ENCODE data around the gene CD244.

CD244 gene

DNA sequence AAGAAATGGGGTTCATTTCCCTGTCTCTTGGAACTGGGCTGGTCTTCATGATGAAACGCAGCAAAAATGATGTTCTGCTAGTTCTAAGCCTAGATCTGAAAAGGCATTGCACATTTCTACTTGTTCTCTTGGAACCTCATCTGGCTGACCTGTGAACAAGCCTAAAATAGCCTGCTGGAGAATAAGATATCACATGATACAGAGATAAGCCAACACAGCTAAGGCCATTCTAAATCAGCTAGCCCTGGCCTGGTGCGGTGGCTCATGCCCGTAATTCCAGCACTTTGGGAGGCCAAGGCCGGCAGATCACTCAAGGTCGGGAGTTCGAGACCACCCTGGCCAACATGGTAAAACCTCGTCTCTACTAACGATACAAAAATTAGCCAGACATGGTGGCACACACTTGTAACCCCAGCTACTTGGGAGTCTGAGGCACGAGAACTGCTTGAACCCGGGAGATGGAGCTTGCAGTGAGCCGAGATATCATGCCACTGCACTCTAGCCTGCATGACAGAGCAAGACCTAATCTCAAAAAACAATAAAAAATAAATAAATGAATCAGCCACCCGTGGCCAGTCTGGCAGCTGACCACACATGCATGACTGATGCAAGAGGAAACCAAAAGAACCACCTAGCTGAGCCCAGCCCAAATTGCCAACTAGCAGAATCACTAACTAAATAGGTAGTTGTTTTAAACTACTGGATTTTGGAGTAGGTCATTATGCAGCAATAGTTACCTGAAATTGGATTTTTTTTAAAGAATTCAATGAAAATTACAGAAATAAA is 18.0 kb downstream of the CD244 start:
- DNase-seq (ENCODE audit: low read depth) = no peak

- no peak for DNase-seq (ENCODE audit: low read depth)
These were observed 21.6 kb downstream of the CD244 start for GRCh38 chr1:160841079-160841478.

DNA sequence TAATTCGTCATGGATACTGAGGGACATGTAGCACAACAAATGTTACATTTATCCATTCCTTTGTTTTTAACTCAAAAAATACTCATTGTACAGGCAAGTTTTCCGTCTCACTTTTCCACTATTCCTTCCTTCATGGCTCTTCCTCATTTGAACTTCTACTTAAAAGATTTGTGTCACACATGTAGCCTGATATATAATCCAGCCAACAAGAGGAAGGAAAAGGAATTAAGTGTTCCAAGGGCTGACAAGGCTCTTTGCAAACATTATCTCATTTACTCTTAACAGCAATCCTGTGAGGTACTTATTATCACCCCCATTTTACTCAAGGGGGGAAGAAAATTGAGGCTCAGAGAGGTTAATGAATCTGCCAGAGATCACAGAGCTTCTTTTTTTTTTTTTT is 22.9 kb downstream of the CD244 start:
- no peak for DNase-seq (ENCODE audit: low read depth)

DNA sequence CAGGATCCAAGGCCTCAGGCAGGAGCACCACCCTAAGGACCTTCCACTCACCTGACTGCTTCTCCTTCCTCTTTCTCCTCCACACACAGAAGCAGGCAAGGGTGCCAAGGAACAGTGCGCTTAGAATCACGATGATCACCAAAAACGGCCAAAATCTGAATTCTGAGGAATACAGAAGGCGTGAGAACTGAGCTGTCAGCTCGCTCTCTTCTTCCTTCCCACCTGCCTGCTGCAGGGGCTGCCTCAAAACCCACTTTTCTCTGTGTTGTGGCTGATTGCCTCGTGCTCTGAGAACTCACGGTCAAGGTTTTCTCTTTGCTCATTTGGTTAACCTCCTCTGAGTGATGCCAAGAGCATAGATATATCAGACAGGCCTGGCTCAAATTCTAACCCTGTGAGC is 23.8 kb downstream of the CD244 start:
- DNase-seq (ENCODE audit: low read depth) = no peak

GRCh38 chr1:160837558-160838205 is 25.0 kb downstream of the CD244 start:
- peak; percentile 70 for DNase-seq (ENCODE audit: low read depth)

DNA sequence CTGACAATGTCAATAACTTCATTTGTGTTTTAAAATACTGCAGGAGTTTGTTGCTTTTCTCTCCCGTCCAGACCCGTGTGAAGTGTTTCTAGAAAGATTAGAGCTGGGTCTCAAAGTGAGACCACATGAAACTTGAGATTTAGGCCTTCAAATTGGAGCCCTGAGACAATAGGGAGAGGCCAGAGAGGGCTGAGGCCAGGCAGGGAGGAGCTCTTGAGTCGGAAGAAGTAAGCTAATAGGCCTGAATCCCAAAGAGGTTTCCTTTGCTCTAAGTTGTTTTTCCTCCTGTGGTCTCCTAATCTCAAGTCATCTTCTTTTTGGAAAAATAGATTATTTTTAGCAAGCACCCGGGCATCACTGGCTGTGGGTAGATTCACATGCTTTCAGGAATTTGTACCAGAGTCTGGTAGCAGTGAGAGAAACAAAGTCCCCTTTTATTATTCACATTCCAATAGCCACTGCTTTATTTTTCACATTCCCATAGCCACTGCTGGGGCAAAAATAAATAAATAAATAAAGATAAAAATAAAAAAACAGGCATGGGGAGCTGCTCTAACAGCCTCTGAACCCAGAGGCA is 25.6 kb downstream of the CD244 start:
- DNase-seq (ENCODE audit: low read depth) = no peak

GRCh38 chr1:160836561-160836960 is 26.1 kb downstream of the CD244 start:
- no peak for DNase-seq (ENCODE audit: low read depth)

DNA sequence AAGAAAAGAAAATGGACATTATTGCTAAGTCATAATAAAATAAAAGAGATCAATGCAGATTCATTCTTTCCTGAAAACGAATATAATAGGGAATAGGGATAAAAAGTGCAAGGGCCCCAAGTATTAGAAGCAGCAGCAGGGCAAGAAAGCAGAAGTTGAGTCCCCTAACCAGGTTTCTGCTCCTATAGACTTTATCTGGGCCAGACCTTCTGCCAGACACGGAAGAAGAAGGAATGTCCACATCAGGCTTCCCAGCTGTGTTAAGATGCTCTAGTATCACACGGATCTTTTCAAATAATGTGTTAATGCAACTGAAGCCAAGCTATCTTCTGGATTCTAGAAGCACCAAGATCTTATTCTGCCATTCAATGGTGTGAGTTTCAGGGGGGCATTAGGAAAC is 26.9 kb downstream of the CD244 start:
- DNase-seq (ENCODE audit: low read depth) = no peak

- no peak for DNase-seq (ENCODE audit: low read depth)
These were observed 27.6 kb downstream of the CD244 start for GRCh38 chr1:160834945-160835565.

DNA sequence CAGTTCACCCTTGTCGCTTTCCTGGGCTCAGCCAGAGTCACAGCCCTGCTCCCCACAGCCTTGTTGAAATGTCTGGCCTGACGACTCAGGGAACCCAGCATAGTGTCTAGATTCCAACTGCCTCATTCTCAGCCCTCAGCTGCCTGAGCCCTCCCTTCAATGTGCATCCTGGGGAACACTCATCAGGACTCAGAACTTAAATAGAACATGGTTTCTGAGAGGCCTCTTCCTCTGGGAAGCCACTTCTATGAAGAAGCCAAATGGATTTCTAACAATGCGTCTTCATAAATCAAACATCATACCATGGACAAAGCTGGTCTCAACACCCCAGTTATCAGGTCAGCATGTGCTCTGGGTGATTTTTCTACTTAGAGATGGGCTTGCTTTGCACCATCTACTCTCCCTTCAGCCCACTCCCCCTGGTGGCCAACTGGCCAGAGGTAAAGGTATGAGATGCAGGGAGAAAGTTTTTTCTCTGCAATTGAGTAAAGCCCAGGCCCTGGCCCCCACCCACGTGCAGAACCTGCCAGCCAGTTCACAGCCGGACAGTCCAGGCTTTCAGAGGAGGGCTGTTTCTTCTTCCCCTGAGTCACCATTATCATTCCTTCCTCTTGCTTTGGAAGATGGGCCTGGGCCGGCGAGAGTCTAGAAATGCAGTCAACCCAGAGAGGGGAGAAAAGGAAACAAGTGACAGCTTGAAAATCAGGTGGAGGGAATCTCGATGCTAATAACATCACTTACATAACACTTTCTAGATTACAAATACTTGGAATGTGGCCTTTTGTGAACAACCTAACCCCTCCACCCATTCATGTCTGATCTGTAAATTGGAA is 32.1 kb downstream of the CD244 start:
- DNase-seq (ENCODE audit: low read depth) = peak; percentile 79

DNA sequence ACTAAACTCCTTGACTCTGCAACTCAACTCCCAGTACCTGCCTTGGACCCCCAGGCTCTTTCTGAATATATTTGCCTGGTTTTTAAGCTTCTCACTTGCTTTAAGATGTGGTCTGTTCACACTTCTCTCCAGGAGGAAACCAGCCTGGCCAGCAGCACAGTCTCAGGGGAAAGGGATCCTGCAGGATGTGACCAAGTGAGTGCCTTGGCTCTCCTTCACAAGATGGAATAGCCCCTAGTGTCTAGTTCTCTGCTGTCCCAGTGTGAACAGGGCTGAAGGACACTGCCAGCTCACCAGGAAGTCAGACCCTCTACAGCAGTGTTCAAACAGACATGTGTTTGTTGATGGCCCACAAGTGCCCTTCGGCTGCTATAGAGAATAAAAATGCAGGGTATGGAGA is 32.9 kb downstream of the CD244 start:
- no peak for DNase-seq (ENCODE audit: low read depth)

DNA sequence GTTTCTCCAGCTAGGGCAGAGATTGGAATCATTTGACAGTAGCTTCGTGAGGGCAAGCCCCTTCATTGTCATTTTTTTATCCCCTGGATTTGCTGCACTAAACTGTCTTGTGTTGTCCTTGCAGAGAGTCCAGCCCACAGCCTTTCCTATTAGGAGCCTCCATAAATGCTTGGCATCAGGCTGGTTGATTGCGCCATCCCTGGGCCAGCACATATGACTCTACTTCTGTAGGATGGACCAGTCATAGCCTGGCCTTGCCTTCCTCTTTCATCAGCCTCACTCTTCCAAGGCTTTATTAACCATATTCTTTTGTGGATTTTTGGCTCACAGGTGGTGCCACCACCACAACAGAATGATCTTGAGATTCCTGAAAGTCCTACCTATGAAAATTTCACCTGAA is 35.3 kb downstream of the CD244 start:
- DNase-seq (ENCODE audit: low read depth) = no peak

DNA sequence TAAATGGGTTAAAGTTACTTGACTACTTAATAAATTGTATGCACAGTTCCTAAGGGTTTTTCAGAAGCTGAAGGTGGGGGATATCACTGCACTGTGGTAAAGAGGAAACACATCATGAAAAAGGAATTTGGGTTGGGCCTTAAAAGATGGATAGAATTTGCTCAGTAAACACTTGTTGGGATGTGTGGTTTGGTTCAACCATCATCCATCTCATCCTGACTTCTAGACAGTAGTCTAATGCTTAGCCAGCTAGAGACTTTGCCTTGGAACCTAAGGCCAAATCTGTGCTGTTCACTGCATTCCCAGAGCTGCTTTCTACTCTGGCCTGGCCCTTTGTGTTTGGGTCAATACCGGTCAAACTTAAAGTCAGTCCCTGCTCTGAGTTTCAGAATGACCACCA is 36.1 kb downstream of the CD244 start:
- DNase-seq (ENCODE audit: low read depth) = no peak

GRCh38 chr1:160823296-160823695 is 39.4 kb downstream of the CD244 start:
- DNase-seq (ENCODE audit: low read depth) = no peak

DNA sequence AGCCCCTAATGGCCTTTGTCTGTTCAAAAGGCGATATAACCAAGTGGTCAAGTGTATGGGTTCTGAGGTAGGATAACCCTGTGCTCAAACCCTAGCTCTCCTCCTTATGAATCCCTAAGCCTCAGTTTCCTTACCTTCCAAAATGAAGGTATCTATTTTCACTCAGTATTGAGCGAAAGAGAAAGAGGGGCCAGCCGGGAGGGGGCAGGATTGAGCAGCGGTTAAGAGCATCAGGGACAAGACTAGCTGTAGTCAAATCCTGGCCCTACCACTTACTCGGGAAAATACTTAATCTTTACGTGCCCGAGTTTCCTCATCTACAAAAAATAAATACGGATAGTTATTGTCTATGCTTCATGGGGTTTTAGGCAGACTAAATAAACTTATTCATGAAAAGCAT is 41.1 kb downstream of the CD244 start:
- no peak for DNase-seq (ENCODE audit: low read depth)

- no peak for DNase-seq (ENCODE audit: low read depth)
These were observed 43.5 kb downstream of the CD244 start for GRCh38 chr1:160819186-160819585.

GRCh38 chr1:160818207-160818937 is 44.3 kb downstream of the CD244 start:
- no peak for DNase-seq (ENCODE audit: low read depth)

DNA sequence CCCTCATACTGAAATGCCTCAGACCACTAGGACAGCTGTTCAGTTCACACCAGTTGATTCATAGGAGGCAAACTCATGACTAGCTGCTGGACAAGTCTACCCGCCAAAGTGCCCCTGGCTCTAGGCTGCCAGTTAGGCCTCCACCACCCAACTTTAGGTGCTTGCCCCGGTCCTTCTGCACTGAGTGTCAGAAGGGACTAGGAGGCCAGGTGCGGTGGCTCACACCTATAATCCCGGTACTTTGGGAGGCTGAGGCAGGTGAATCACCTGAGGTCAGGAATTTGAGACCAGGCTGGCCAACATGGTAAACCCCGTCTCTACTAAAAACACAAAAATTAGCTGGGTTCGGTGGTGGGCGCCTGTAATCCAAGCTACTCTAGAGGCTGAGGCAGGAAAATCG is 47.8 kb downstream of the CD244 start:
- DNase-seq (ENCODE audit: low read depth) = no peak

- no peak for DNase-seq (ENCODE audit: low read depth)
These were observed 48.4 kb downstream of the CD244 start for GRCh38 chr1:160814316-160814715.

GRCh38 chr1:160813215-160813614 is 49.5 kb downstream of the CD244 start:
- no peak for DNase-seq (ENCODE audit: low read depth)

DNA sequence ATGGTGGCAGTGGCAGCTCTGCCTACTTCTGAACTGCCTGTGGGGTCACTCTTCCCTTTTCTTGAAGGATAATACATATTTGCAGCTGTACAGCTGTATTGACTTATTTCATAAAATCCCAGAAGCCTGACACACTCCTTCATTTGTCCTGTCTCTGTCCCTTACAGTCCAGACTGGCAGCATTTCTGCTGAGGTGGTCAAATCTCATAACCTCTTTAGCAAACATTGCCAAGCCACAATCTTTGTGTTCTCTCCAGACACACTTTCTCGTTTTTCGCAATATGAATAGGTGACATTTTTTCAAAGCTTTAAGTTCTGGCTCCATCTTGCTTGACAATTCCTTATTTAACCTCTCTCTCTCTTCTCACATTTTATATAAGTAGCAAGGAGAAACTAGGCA is 51.5 kb downstream of the CD244 start:
- no peak for DNase-seq (ENCODE audit: low read depth)
